ENCODE results near the gene BCKDHB. TPM values are rescaled to one million over a fixed set of nuclear protein-coding genes. Genes with fewer than 3 reads are reported as not detected.
A peak's percentile ranks its signal among the peaks of the same experiment; 100 is the strongest.

The BCKDHB gene
- total RNA-seq, 1 experiment from 2014 or later, result 17.7 TPM

DNA sequence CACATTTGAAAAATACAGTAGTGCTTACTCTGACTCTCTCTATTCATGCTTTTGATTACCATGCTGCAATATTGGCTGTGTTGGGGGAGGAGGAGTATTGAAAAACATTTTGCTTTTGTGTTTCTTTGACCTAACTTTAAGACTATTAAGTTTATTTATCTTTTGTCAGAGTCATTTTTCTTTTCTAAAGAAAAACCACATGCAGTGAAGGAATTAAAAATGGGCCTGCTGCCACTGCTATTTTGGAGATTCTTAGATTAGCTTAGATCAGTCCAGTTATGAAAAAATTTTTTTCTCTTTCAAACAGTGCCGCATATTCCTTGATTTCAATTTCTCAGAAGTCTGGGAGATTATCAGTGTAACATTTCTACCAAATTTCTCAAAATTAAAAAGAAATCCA, 36.1 kb downstream of the BCKDHB start:
- intact Hi-C loops (cut with micrococcal nuclease), result loop anchor here (10.0 kb wide), 1 partner anchor 402 kb away; no protein-coding TSS in a partner anchor
- Mint-ChIP-seq H3K36me3 (ENCODE audit: insufficient read depth, unreplicated experiment) (peaks cover 4% of the 10 kb centered on the region), H3K4me1 (ENCODE audit: insufficient read depth, unreplicated experiment) (peaks cover 10% of the 10 kb centered on the region), H3K27ac (ENCODE audit: low read depth, unreplicated experiment) (peak overlapping the region; percentile 61), H3K9me3 (ENCODE audit: unreplicated experiment) (no peaks in the 10 kb centered on the region), H3K27me3 (ENCODE audit: insufficient read depth, unreplicated experiment) (no peaks in the 10 kb centered on the region), H3K4me3 (ENCODE audit: unreplicated experiment) (no peak overlapping the region)
- TF ChIP-seq, protein P1, sequence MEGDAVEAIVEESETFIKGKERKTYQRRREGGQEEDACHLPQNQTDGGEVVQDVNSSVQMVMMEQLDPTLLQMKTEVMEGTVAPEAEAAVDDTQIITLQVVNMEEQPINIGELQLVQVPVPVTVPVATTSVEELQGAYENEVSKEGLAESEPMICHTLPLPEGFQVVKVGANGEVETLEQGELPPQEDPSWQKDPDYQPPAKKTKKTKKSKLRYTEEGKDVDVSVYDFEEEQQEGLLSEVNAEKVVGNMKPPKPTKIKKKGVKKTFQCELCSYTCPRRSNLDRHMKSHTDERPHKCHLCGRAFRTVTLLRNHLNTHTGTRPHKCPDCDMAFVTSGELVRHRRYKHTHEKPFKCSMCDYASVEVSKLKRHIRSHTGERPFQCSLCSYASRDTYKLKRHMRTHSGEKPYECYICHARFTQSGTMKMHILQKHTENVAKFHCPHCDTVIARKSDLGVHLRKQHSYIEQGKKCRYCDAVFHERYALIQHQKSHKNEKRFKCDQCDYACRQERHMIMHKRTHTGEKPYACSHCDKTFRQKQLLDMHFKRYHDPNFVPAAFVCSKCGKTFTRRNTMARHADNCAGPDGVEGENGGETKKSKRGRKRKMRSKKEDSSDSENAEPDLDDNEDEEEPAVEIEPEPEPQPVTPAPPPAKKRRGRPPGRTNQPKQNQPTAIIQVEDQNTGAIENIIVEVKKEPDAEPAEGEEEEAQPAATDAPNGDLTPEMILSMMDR (IDR thresholded peaks at IDR 0.05; ENCODE audit: unreplicated experiment), result no peak
- DNase-seq (ENCODE audit: unreplicated experiment), result no peak
- no TSS peak for BruUV-seq (replicated peaks)
- ChIA-PET POLR2A (interaction anchor here (1.6 to 2.5 kb wide), 3 partner anchors 21 to 36 kb away, joined by 6 to 10 read pairs (median 10); partner anchors contain the start of gene BCKDHB), CTCF (interaction anchor here (0.6 to 1.8 kb wide), 5 partner anchors 9 to 395 kb away, joined by 3 to 13 read pairs (median 3); no protein-coding TSS in a partner anchor)

DNA sequence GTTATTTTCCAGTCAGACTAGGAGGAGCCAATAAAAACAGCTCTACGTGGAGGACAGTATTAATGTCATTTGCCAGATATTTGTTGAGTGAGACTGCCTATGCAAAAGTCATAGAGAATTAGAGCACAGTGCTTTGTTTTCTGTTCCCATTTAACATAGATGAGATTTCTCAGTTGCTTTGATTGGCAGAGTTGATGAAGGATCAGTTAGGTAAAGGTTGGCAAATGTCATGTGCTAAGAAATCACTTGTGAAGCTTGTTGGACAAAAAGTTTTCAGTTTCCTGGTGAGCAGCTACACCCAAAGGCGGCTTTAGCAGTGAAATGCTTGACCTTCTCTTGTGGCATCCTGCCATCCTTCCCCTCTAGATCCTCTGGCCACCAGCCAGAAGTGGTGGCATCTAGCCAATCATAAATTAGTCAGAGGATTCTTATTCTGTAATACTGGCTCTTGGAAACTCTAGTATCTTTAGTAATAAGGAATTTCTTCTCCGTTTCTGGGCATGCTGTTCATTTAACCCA, 37.0 kb downstream of the BCKDHB start:
- TF ChIP-seq, protein P1 (IDR thresholded peaks at IDR 0.05; ENCODE audit: unreplicated experiment), result no peak
- H3K36me3 Mint-ChIP-seq (ENCODE audit: insufficient read depth, unreplicated experiment), result peaks cover 5% of the 10 kb centered on the region
- no peaks in the 10 kb centered on the region for H3K27me3 Mint-ChIP-seq (ENCODE audit: insufficient read depth, unreplicated experiment)
- H3K27ac Mint-ChIP-seq (ENCODE audit: low read depth, unreplicated experiment), result peak overlapping the region; percentile 61
- no peaks in the 10 kb centered on the region for H3K9me3 Mint-ChIP-seq (ENCODE audit: unreplicated experiment)
- DNase-seq (ENCODE audit: unreplicated experiment), result peak; percentile 98
- POLR2A ChIA-PET, result interaction anchor here (0.8 to 2.5 kb wide), 7 partner anchors 9 to 189 kb away, joined by 3 to 10 read pairs (median 4); partner anchors contain the start of gene BCKDHB
- intact Hi-C loops (cut with micrococcal nuclease), result loop anchor here (10.0 kb wide), 1 partner anchor 401 kb away; no protein-coding TSS in a partner anchor
- H3K4me1 Mint-ChIP-seq (ENCODE audit: insufficient read depth, unreplicated experiment), result peaks cover 10% of the 10 kb centered on the region
- H3K4me3 Mint-ChIP-seq (ENCODE audit: unreplicated experiment), result peak overlapping the region; percentile 14
- BruUV-seq (replicated peaks), result no TSS peak
- CTCF ChIA-PET, result interaction anchor here (0.6 to 1.8 kb wide), 5 partner anchors 10 to 22 kb away, joined by 3 to 13 read pairs (median 3); no protein-coding TSS in a partner anchor

DNA sequence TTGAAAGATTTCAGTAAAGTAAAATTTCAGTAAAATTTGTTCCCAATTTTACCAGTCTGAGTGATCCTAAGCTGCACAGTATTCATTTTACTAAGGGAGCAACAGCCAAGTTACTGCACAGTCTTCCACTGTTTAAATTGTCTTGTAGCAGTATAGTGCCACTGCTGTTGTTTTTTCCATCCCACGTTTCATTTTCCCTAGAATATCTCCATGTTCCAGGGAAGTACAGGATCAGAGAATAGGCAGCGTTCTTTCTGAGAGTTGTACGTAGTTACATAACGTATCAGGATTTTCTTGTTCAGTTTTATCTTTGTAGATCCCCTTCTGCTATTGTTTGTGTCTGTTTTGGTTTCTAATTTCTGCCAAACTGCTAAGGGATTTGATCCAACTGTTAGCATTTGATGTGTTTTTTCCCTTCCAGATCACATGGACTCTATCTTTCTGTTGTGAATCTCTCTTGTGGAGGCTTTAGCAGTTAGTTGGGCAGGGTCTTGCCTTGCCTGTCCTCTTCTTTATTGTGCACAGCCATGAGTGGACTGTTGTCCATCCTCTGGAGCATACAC, 38.4 kb downstream of the BCKDHB start:
- POLR2A ChIA-PET, result no interaction called here
- Mint-ChIP-seq H3K4me1 (ENCODE audit: insufficient read depth, unreplicated experiment) (peaks cover 10% of the 10 kb centered on the region), H3K9me3 (ENCODE audit: unreplicated experiment) (no peaks in the 10 kb centered on the region), H3K27ac (ENCODE audit: low read depth, unreplicated experiment) (no peak overlapping the region), H3K36me3 (ENCODE audit: insufficient read depth, unreplicated experiment) (peaks cover 11% of the 10 kb centered on the region), H3K4me3 (ENCODE audit: unreplicated experiment) (no peak overlapping the region), H3K27me3 (ENCODE audit: insufficient read depth, unreplicated experiment) (no peaks in the 10 kb centered on the region)
- CTCF ChIA-PET, result interaction anchor here (1.0 kb wide), 1 partner anchor 195 kb away, joined by 3 read pairs; no protein-coding TSS in a partner anchor
- no TSS peak for BruUV-seq (replicated peaks)
- intact Hi-C loops (cut with micrococcal nuclease), result loop anchor here (10.0 kb wide), 1 partner anchor 400 kb away; no protein-coding TSS in a partner anchor
- DNase-seq (ENCODE audit: unreplicated experiment), result no peak
- TF ChIP-seq, protein P1 (IDR thresholded peaks at IDR 0.05; ENCODE audit: unreplicated experiment), result no peak

DNA sequence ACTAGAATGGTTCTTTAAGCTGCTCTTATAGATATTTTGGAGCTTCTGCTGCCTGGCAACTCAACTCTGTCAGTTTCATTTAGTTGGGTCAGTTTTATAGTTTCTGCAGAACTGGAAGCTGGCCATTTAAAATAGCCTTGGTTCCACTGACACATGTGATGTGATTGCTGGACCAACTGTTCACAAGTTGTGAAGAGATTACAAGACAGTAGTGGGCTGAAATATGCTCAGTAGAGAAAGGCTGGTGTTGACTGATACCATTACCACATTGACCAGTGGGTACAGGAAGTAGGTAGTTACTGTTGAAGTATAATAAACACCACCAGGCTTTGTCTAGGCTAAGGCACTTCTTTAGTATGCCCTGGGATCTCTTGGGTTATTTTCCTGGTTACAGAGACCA, 39.0 kb downstream of the BCKDHB start:
- H3K4me1 Mint-ChIP-seq (ENCODE audit: insufficient read depth, unreplicated experiment), result peaks cover 10% of the 10 kb centered on the region
- POLR2A ChIA-PET, result no interaction called here
- H3K4me3 Mint-ChIP-seq (ENCODE audit: unreplicated experiment), result no peak overlapping the region
- H3K27me3 Mint-ChIP-seq (ENCODE audit: insufficient read depth, unreplicated experiment), result no peaks in the 10 kb centered on the region
- no peak for DNase-seq (ENCODE audit: unreplicated experiment)
- H3K27ac Mint-ChIP-seq (ENCODE audit: low read depth, unreplicated experiment), result no peak overlapping the region
- intact Hi-C loops (cut with micrococcal nuclease), result loop anchor here (10.0 kb wide), 1 partner anchor 399 kb away; no protein-coding TSS in a partner anchor
- no TSS peak for BruUV-seq (replicated peaks)
- CTCF ChIA-PET, result interaction anchor here (1.0 kb wide), 2 partner anchors 12 to 196 kb away, joined by 3 read pairs; no protein-coding TSS in a partner anchor
- peaks cover 11% of the 10 kb centered on the region for H3K36me3 Mint-ChIP-seq (ENCODE audit: insufficient read depth, unreplicated experiment)
- H3K9me3 Mint-ChIP-seq (ENCODE audit: unreplicated experiment), result no peaks in the 10 kb centered on the region
- TF ChIP-seq, protein P1 (IDR thresholded peaks at IDR 0.05; ENCODE audit: unreplicated experiment), result no peak
